Vagina (tissue), 2 donors: ENCODE measurements around the gene FOSL1.

Experiments
- CTCF ChIP-seq, 3 experiments: fragments of 450-650 bp in 2 of 3; fragments of 200-600 bp in 1 of 3; sonication (generic) in 1 of 3; IDR thresholded peaks; one replicate each; pipeline ENCODE4 v1.5.1; 2017 to 2019; ENCODE audit warnings: antibody characterized with exemption in 3 of 3, mild to moderate bottlenecking in 2 of 3, moderate library complexity in 2 of 3
- POLR2AphosphoS5 ChIP-seq, 2 donors: sonication (generic); formaldehyde crosslinking; IDR thresholded peaks; one replicate each; pipeline ENCODE4 v1.9.0; 2017; ENCODE audit warnings: antibody characterized with exemption in 2 of 2, mild to moderate bottlenecking in 2 of 2, low read depth in 1 of 2; ENCODE audit not compliant: insufficient read depth in 1 of 2

GRCh38 chr11:65847746-65848145 is 52.4 kb downstream of the FOSL1 start:
- TF ChIP-seq POLR2AphosphoS5 (IDR thresholded peaks at IDR 0.05; ENCODE audit: insufficient read depth in 1 of 2, low read depth in 1 of 2) = no peak
- TF ChIP-seq CTCF (IDR thresholded peaks at IDR 0.05) = no peak
